Astrocyte (in vitro differentiated cells and primary cell): ENCODE data around the gene ADSS1.
"Not testable (repeated sequence)": the region's sequence is repeated elsewhere in the genome, so short reads cannot be mapped to it uniquely, and the experiment has no call there.

Experiments
- EZH2 ChIP-seq: IDR thresholded peaks from 2 replicates; pipeline ENCODE4 v1.6.1; 2012; ENCODE audit warnings: mild to moderate bottlenecking, low read length, inconsistent platforms; ENCODE audit not compliant: insufficient read depth
- TF ChIP-seq, protein P1 (sequence below): IDR thresholded peaks from 2 replicates; pipeline ENCODE4 v1.5.1; 2011; ENCODE audit warnings: low read depth, mild to moderate bottlenecking, inconsistent platforms, low read length, moderate library complexity; ENCODE audit not compliant: insufficient read depth

DNA sequence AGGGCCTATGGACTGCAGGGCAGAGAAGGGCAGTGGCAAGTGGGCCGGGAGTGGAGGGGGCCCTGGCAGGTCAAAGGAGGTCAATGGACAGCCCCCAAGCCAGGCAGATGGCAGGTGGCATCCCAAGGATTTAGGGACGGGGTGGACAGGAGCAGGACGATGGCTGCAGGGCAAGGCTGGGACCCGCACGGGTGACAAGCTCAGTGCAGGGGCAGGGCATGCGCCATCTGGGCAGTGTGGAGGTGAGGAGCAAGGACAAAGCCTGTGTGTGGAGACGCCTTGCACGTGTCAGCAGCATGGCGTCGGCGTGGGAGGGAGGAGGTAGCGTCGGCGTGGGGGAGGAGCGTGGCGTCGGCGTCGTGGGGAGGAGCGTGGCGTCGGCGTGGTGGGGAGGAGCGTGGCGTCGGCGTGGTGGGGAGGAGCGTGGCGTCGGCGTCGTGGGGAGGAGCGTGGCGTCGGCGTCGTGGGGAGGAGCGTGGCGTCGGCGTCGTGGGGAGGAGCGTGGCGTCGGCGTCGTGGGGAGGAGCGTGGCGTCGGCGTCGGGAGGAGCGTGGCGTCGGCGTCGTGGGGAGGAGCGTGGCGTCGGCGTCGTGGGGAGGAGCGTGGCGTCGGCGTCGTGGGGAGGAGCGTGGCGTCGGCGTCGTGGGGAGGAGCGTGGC is 5.3 kb downstream of the ADSS1 start:
- not testable (repeated sequence) for TF ChIP-seq EZH2
- TF ChIP-seq, protein P1, sequence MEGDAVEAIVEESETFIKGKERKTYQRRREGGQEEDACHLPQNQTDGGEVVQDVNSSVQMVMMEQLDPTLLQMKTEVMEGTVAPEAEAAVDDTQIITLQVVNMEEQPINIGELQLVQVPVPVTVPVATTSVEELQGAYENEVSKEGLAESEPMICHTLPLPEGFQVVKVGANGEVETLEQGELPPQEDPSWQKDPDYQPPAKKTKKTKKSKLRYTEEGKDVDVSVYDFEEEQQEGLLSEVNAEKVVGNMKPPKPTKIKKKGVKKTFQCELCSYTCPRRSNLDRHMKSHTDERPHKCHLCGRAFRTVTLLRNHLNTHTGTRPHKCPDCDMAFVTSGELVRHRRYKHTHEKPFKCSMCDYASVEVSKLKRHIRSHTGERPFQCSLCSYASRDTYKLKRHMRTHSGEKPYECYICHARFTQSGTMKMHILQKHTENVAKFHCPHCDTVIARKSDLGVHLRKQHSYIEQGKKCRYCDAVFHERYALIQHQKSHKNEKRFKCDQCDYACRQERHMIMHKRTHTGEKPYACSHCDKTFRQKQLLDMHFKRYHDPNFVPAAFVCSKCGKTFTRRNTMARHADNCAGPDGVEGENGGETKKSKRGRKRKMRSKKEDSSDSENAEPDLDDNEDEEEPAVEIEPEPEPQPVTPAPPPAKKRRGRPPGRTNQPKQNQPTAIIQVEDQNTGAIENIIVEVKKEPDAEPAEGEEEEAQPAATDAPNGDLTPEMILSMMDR = not testable (repeated sequence)
